HG03558 (cell line): ENCODE measurements around the gene ZNF768.
"Not testable (repeated sequence)": the region's sequence is repeated elsewhere in the genome, so short reads cannot be mapped to it uniquely, and the experiment has no call there.

Experiments
- ATAC-seq: cut with Tn5 transposase; IDR thresholded peaks from one replicate; pipeline ENCODE4 v1.9.1; 2021; ENCODE audit warnings: moderate number of reproducible peaks; ENCODE audit not compliant: unreplicated experiment; ENCODE audit errors: extremely low read depth

Gene ZNF768

GRCh38 chr16:30556125-30556473, 29.7 kb upstream of the ZNF768 start:
- no peak for ATAC-seq

- ATAC-seq = no peak
Measured at GRCh38 chr16:30555315-30556124, 29.2 kb upstream of the ZNF768 start.

GRCh38 chr16:30554557-30555314, 28.4 kb upstream of the ZNF768 start:
- no peak for ATAC-seq

- no peak for ATAC-seq
Measured at GRCh38 chr16:30553393-30553899, 27.1 kb upstream of the ZNF768 start.

GRCh38 chr16:30552956-30553355, 26.6 kb upstream of the ZNF768 start:
- ATAC-seq = no peak

- ATAC-seq = no peak
Measured at GRCh38 chr16:30551781-30552180, 25.4 kb upstream of the ZNF768 start.

GRCh38 chr16:30548416-30549253, 22.3 kb upstream of the ZNF768 start:
- ATAC-seq = no peak

- no peak for ATAC-seq
Measured at GRCh38 chr16:30546115-30546514, 19.7 kb upstream of the ZNF768 start.

- no peak for ATAC-seq
Measured at GRCh38 chr16:30543067-30543466, 16.7 kb upstream of the ZNF768 start.

- no peak for ATAC-seq
Measured at GRCh38 chr16:30541502-30542329, 15.3 kb upstream of the ZNF768 start.

GRCh38 chr16:30540916-30541464, 14.6 kb upstream of the ZNF768 start:
- not testable (repeated sequence) for ATAC-seq

- ATAC-seq = not testable (repeated sequence)
Measured at GRCh38 chr16:30539986-30540526, 13.7 kb upstream of the ZNF768 start.

GRCh38 chr16:30539000-30539964, 12.9 kb upstream of the ZNF768 start:
- ATAC-seq = no peak

- ATAC-seq = not testable (repeated sequence)
Measured at GRCh38 chr16:30536391-30537024, 10.1 kb upstream of the ZNF768 start.

- ATAC-seq = no peak
Measured at GRCh38 chr16:30535777-30536190, 9.4 kb upstream of the ZNF768 start.

- ATAC-seq = no peak
Measured at GRCh38 chr16:30535106-30535776, 8.9 kb upstream of the ZNF768 start.
